ENCODE results near the gene JUND.

Gene JUND

GRCh38 chr19:18289471-18290301 is 8.3 kb upstream of the JUND start:
- no peak for DNase-seq

DNA sequence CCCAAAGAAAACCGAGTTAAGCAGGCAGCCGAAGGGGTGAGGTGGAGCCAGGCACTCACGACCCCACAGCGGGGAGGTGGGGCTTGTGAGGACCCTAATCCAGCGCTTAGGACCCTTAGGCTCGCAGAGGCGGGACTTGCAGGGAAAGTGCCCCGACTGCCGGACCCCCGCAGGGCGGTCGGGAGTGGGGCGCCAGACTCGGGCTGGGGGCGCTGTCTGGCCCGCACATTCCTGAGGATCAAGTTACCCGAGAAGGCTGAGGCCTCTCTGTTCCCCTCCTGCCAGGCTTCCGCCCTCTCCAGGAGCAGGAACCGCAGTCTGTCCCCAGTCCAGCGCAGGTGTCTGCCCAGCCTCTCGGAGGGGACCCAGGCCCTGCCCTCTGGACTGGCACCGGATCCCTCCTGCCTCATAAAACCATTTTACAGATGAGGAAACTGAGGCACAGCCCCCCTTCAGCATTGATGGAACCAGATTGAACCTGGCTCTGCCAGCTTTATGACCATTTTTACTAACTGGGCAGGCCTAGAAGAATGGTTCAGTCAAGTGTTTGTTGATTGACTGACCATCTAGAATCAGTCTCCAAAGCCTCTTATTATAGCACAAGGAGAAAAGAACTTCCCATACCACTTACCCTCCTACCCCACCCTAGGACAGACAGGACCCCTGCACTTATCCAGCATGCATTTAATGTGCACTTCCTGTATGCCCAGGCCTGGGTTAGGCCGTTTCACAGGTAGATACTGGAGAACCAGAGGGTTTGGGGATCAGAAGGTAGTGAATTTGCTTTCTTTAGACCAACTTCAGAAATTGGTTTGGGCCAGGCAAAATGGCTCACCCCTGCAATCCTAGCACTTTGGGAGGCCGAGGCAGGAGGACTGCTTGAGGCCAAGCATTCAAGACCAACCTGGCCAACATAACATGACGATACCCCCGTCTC is 6.7 kb upstream of the JUND start:
- DNase-seq = no peak

DNA sequence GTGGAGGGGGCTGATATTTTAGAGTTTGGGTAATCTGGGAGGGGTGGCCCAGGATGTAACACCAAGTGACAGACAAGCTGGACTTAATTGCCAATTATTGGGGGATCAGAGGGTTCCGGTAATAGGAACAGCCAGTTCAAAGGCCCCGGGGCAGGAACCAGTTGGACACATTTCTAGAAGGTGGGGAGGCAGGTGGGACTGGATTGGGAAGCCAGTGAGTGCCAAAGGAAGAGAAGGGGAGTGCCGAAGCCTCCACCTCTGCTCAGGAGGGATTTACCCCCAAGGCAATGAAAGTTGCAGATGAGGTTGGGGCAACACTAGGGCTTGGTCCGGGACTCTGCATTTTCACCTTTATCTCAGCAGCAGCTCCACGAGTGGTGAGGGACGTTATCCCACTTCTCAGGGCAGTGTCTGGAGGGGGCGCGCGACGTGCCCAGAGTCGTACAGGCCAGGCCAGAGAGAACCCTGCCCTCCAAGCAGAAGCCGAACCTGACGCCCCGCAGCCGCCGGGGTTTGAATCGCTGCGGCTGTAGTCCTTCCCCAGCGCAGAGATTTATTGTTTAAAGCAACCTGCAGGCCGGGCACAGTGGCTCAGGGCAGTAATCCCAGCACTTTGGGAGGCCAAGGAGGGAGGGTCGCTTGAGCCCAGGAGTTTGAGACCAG is 5.7 kb upstream of the JUND start:
- no peak for DNase-seq

- DNase-seq = peak; percentile 50
These were observed 3.4 kb upstream of the JUND start for GRCh38 chr19:18284712-18285360.

DNA sequence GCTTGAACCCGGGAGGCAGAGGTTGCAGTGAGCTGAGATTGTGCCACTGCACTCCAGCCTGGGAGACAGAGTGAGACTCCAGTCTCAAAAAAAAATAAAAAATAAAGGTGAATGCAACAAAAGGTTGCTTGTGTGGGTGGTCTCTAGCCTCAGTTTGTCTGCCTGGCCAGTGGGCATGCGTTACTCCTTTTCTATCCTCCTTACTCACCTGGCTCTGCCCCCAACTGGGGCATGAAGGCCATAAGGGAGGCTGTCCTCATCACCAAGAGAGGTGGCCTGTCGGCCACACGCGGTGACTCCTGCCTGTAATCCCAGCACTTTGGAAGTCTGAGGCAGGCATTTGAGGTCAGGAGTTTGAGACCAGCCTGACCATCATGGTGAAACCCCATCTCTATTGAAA is 1.9 kb upstream of the JUND start:
- DNase-seq = no peak

- no peak for DNase-seq
These were observed 1.3 kb upstream of the JUND start for GRCh38 chr19:18282788-18283141.

DNA sequence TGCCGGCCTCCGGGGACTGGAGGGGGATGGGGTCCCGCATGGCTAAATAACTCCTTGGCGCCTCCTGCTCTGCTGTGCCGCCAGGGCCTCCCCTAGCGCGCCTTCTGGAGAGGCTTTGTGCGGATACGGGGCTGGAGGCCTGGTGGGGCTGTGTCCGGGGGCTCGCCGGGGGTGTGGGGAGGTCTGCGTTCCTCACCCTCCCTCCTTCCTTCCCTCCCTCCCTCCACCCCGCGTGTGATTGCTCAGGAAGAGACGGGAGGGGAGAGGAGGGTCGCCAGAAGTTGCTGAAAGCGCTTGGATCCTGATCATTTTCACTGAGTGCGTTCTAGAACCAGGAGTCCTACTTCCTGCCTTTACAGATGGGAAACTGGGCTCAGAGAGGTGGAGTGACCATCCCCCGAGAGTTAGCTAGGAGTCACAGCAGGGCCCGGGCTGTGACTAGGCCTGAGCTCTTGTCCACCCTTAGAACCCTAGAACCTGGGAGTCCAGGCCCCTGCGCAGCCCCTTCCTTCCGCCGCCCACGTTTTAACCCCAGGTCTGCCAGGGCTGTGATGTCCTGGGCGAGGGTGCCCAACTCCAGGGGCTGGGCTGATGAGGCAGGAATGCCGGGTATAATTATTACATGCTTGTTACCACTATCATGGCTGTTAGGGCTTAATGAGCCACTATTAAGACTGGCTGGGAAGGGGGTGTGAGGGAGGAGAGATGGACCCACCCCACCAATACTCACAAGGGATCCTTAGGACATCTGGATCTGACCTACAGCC is 782 bp upstream of the JUND start:
- peak; percentile 36 for DNase-seq

DNA sequence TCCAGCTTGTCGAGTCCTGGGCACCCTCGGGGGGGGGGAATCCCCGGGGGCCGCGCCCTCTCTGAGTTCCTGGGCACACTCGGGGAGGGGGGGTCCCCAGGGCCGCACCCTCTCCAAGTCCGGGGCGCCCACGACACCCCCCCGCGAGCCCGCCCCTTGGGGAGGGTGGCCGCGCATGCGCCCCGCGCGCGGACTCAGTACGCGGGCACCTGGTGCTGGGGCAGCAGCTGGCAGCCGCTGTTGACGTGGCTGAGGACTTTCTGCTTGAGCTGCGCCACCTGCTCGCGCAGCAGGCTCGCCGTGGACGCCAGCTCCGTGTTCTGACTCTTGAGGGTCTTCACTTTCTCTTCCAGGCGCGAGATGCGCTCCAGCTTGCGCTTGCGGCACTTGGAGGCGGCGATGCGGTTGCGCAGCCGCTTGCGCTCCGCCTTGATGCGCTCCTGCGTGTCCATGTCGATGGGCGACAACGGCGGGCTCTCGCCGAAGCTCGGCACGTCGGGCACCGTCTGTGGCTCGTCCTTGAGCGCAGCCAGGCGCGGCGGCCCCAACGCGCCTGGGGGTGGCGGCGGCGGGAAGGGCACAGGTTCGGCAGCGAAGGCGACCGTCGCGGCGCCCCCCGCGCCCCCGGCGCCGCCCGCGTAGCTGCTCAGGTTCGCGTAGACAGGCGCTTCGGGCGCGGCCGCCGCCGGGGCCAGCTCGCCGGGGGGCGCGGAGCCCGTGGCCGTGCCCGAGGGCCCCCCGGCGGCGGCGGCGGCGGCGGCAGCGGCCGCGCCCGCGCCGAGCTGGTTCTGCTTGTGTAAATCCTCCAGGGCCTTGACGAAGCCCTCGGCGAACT is 958 bp downstream of the JUND start:
- DNase-seq = peak; percentile 82

DNA sequence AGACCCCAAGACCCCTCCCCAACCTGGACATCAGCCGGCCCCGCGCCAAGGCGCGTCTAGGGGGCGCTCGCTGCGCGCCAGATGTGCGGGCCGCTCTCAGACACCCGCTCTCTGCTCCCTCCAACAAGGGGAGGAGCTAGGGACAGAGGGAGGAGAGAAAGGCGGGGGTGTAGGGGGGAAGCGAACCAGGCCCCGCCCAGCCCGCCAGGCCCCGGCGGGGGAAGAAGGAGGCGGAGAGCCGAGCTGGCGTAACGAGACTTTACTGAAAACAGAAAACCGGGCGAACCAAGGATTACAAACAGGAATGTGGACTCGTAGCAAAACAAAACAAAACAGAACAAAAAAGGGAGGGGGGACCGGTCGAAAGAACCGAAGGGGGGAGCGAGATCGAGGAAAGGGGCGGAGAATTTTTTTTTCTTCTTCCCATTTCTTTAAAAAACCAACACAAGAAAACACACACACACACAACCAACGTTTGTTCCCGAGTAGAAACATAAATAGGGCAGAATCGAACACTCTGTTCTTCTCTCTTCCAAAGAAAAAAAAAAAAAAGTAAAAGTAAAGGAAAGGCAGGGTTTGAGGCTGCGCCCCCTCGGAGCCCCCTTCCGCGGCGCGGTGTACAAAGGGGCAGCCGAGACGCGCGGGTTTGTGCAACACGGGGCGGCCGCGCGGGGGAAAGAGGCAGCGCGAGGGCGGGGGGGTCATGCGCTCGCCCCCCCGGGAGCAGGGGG is 1.7 kb downstream of the JUND start:
- peak; percentile 93 for DNase-seq

DNA sequence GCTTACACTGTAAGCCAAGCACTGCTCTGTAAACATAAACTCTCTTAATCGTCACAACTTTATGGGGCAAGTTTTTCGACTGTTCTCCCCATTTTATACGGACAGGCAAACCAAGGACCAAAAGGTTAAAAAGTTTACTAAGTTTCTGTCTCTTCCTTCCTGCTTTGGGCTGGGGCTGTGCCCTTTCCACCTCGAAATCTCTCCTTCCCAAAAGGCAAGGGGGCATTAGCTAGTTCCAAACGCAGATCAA is 2.2 kb downstream of the JUND start:
- DNase-seq = no peak

DNA sequence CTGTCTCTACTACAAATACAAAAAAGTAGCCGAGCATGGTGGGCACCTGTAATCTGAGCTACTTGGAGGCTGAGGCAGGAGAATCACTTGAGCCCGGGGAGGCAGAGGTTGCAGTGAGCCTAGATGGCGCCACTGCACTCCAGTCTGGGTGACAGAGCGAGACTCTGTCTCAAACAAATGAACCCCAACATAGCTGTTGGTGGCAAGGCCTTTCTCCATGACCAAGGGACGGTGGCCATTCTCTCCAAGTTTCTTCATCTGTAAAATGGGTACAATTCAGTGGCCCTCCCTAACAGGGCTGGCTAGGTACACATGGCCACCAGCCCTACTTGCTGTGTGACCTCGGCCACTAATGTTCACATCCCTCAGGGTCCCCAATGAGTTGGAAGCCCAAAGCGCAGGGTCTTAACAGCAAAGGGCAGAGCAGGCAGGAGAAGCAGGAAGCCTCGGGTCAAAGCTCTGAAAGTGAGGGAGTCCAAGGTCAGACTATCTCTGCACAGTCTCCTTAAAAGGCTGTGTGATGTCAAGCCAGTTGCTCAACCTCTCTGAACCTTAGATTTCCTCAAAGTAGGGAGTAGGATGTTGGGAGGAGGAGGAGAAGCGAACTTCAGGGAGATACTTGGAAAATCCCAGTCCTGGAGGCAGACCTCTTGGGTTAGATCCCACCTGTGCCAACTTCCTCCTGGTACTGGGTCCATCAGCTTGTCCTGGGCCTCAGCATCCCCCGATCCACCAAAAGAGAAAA is 2.7 kb downstream of the JUND start:
- peak; percentile 64 for DNase-seq

GRCh38 chr19:18274781-18275356 is 6.6 kb downstream of the JUND start:
- no peak for DNase-seq

- DNase-seq = no peak
These were observed 7.1 kb downstream of the JUND start, which contains the start of gene IQCN for GRCh38 chr19:18274219-18274780. Gene IQCN, minus strand, starts transcription at chr19:18274452. Its CDS starts 4,974 bp downstream, at chr19:18269478.

- no peak for DNase-seq
These were observed 7.7 kb downstream of the JUND start for GRCh38 chr19:18273561-18274218.

- DNase-seq = no peak
These were observed 10.0 kb downstream of the JUND start for GRCh38 chr19:18271433-18271841.

- DNase-seq = no peak
These were observed 11.1 kb downstream of the JUND start for GRCh38 chr19:18270326-18270725.

DNA sequence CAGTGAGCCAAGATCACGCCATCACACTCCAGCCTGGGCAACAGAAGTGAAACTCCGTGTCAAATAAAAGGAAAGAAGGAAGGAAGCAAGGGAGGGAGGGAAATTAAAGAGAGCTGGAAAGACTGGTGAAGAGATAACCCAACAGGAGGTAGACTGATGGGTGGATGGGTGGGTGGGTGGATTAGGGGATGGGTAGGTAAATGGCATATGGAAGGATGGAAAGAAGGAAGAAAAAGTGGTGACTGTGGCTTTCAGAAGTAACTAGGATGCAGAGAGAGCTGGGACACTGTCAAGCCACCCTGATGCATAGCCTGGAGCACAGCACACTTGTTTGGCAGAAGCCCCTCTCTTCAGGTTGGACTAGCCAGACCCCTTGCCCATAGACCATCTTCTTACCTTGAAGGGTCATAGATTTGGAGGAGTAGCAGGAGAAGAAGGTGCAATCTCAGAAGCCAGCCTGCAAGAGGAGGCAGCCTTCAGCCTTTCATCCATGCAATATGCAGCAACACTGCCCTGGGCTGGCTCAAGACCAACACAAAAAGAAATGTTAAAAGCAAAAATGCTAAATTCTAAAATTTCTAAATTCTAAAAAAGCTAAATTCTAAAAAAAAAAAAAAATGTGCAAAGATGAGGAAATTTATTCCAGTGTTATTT is 12.2 kb downstream of the JUND start:
- DNase-seq = no peak

Measured in activated naive CD4-positive, alpha-beta T cell treated with anti-CD3 and anti-CD28 coated beads, Interleukin-2, amount 50 U/mL, for 16 hours (primary cell).